HG03469 (cell line): ENCODE data around the gene ETDC.
A peak's percentile ranks its signal among the peaks of the same experiment; 100 is the strongest.
"Not testable (repeated sequence)": the region's sequence is repeated elsewhere in the genome, so short reads cannot be mapped to it uniquely, and the experiment has no call there.

Experiments
- ATAC-seq: cut with Tn5 transposase; IDR thresholded peaks from one replicate; pipeline ENCODE4 v1.9.1; 2021; ENCODE audit warnings: mild to moderate bottlenecking, moderate library complexity, moderate number of reproducible peaks; ENCODE audit not compliant: unreplicated experiment

The ETDC gene

DNA sequence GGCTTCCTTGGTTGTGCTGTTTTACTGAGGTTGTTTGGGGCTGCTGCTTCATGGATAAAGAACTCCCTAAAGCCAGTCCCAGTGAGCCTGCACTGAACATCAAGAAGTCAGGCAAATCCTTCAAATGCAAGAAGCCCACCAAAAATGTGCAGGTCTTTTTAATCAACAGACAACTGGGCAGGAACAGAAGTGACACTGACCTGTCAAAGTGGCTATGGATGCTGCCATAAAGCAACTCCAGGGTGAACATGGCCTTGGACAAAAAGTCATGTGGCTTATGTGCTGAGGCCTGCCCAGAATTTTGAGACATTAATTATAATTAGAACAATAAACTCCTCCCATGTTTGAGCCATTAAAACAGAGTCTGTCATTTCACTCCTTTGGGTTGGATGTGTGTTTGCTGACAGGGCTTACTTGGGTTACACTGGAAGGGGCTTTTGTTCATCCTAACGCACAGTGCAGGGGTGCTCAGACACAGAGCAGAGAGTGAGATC is at the start of gene ETDC:
ETDC (plus strand) TSS at position 51 of the 494 bp plus-strand sequence; CDS start at position 51, 0 bp downstream.
- ATAC-seq = no peak

DNA sequence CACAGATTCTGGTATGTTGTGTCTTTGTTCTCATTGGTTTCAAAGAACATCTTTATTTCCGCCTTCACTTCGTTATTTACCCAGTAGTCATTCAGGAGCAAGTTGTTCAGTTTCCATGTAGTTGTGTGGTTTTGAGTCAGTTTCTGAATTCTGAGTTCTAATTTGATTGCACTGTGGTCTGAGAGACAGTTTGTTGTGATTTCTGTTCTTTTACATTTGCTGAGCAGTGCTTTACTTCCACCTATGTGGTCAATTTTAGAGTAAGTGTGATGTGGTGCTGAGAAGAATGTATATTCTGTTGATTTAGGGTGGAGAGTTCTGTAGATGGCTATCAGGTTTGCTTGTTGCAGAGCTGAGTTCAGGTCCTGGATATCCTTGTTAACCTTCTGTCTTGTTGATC is 48.3 kb upstream of the ETDC start:
- ATAC-seq = not testable (repeated sequence)

DNA sequence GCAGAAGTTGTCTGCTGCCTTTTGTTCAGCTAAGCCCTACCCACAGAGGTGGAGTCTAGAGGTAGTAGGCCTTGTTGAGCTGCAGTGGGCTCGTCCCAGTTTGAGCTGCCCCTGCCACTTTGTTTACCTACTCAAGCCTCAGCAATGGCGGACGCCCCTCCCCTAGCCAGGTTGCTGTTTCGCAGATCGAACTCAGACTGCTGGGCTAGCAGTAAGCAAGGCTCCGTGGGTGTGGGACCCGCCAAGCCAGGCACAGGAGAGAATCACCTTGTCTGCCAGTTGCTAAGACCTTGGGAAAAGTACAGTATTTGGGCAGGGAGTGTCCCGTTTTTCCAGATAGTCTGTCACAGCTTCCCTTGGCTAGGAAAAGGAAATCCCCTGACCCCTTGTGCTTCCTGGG is 45.9 kb upstream of the ETDC start:
- ATAC-seq = not testable (repeated sequence)

DNA sequence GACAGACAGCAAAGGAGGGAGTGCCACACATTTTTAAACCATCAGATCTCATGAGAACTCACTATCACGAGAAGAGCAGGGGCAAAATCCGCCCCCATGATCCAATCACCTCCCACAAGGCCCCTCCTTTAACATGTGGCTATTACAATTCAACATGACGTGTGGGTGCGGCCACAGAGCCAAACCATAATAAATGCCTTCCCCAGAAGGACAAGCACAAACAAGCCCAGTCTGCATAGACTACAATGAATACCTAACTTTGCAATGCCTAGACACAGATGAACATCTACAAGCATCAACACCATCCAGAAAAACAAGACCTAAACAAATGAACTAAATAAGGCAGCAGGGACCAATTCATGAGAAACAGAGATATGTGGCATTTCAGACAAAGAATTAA is 45.1 kb upstream of the ETDC start:
- ATAC-seq = no peak

DNA sequence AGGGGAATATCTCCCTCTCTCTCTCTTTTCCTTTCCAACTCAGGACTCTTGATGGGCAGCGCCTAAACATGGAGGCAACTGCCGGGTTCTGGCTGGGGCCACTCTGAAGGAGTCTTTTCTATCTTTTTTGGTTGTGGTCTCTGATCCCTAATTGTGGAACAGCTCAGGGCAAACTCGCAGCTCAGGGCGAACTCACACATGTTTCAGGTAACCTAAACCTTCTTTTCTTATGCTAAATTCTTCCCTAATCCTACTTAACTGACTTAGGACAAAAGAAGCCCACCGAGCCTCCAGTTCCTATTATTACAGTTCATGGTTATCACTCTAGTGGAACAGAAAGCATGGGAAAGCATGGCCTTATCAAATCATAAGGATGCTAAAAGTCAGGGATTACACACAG is 36.1 kb upstream of the ETDC start:
- ATAC-seq = no peak

DNA sequence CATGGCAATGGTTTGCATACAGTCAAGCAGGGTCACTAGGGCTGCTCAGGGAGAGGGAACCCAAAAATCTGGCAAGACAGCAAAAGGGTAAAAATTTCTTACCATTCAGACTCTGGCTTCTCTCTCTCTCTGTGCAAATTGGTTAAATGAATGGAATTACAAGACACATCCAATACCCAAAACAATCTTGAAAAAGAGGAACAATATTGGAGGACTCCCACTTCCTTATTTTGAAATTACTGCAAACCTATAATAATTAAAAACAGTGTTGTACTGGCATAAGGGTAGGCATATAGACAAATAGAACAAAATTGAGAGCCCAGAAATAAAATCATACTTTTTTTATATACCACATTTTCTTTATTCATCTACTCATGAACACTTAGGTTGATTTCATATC is 33.3 kb upstream of the ETDC start:
- no peak for ATAC-seq

DNA sequence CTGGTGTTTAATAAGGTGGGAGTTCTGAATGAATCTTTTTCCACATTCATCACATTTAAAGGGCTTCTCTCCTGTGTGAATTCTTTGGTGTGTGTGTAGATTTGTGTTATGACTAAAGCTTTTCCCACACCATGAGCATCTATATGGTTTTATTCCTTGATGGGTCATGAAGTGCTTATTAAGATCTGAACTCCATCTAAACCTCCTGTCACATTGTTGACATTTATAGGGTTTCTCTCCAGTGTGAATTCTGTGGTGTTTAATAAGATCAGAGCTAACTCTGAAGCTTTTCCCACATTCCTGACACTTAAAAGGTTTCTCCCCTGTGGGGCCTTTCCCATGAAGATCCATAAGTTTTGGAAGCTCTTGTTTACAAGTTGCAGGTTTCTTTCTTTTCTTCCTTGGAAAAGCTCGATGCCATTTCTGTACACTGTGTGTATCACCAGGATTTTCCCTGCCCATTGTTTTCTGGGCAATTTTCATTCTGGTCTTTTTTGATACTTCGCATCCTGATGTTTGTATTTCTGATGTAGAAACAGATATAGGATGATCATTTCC is 21.9 kb upstream of the ETDC start:
- no peak for ATAC-seq

DNA sequence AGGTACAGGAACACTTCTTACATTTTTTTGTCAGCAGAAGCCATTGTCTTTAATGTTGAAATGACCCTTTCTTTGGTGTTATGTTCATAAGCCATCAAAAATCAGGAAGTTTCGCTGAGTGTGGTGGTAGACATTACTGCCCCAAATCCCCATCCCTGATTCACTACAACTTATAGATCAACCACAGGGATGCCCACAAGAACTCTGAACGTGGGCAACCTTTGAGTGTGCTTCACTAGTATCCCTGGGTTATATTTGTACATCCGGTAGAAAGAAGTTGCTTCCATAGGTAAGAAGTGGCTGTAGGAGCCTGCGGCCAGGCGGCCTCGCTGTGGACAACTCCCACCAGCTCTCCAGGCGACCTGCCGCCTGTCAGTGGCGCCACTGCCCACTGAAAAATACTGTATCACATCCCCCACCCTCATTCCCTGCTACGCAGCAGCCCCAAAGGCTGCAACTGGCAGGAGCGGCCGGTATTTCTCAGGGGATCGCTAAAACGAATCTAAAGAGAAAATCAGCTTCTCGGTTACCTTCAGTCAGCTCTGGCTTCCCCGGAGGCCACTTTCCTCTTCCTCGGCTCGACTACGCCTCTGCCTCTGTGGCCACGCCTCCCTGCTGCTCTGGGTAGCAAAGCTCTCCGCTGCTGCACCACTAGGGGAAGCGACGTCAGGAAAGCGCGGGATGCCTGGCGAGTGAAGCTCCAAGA is 13.9 kb upstream of the ETDC start:
- peak; percentile 93 for ATAC-seq

DNA sequence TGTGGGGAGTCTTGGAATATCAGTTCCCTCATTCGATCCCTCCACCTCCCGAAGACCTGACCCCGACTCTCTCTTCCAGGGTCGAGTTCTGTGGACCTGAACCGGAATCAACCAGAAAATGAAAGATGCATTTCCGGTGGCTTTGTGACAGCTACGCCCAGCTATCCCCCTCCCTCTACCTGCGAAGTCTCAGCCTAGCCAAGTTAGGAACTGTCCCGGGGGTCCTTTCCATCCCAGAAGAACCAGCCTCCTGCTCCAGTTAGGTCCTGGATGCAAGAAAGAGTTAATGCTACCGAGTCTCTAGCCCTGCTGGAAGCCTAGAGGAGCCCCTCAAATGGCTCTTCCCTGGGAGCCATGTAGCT is 13.4 kb upstream of the ETDC start:
- peak; percentile 20 for ATAC-seq

DNA sequence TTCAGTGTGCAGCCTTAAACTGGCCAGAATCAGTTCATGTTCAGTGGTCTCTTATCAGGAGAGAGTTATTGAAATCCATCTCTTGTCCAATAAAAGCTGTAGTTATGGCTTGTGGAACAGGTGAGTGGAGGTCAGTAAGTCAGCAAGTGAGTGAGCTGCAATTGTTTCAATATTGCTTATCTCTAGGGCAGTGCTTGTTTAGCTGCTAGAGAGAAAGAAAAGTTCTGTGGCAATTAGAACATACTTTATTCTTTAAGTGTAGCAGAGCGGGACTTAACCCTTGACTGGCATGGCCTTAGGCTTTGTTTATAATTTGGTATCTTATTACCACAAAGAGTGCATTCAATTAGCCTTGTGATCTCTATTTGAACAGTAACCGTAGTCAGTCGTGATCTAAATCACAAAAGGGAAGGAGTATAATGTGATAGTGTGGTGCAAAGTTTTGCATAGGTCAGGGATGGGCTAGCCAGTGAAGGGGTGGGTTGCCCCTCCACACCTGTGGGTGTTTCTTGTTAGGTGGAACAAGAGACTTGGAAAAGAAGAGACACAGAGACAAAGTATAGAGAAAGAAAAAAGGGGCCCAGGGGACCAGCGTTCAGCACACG is 6.9 kb upstream of the ETDC start:
- no peak for ATAC-seq

DNA sequence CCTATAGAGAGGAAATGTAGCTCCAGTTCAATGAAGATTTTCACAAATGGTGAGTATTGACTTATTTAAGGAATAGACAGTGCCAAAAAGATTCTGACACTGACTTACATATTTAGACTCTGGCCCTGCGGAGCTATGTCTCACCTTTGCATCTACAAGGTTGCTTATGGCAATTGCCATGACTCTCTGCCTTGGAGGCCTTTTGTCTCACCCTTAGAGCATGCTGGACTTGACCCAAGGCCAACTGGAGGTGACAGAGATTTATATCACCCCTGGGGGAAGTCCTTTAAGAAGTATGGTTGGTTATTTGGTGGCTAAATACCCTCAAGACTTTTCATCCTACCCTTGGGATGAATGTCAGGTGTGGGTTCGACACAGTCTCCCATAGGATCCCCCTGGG is 4.5 kb upstream of the ETDC start:
- no peak for ATAC-seq

DNA sequence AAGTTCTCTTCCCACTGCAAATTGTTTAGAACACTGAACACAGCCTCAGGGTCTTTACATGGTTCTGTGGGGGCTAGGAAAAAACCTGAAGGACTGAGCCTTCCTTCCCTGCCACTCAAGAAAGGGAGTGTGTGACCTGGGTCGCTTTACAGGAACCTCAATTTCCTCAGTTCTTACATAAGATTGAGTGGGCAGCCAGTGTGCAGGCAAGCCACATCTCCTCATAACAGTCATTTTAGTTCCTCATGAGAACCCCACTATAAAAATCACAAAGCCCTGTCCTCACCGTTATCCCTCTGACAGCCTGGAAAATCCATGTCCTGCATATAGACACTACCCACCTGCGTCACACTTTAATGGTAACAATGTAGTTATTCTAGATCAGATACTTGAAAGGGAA is 2.1 kb upstream of the ETDC start:
- ATAC-seq = no peak

DNA sequence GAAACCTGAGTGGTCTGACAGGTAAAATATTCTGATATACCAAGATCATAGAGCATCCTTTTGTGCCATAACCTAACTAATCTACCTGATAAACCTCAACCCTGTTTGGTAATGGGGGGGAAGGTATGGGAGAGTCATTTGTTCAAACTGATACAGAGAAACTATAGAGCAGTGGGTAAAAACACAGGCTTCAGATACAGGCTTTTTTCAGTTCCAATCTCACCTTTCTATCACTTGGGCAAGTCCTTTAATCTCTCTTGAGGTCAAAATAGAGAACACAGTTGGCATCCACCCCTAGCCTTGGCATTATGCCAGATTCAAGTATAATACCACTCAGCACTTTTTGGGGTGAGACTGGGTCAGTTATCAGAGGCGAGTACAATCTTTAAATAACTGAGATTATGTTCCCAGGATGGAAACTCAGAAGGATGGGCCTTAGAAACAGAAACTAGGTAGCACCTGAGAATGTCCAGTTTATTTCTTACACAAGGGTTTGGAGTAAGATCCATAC is 880 bp upstream of the ETDC start:
- no peak for ATAC-seq

DNA sequence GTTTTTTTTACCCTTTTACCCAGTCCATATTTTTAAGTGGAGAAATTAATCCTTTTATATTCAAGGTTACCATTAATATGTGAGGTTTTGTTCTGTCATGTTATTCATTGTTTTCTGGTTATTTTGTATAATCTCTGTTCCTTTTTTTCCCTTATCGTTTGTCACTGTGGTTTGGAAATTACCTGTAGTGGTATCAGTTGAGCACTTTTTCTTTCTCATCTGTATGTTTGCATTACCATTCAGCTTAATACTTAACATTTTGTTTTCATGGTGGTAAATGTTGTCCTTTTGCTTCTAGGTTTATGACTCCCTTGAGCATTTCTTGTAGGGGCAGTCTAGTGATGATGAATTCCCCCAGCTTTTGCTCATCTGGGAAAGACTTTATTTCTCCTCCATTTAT is 6.6 kb downstream of the ETDC start:
- no peak for ATAC-seq

DNA sequence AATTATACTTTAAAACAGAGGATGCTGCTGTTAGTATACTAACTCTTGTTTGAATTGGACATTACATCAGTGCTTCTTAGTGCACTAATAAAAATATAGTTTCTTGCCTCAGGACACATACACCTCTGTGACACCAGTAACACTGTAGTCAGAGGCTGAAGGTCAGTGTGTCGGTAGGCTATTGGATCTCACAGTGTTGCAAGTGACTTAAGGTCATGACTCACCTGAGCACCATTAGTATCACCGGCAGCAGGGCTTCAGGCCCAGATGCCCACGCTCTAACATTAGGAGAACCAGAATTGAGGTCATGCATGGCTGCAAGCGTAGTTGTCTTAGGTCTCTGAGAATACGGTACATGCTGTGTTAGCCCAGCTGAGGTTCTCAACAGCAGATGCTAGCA is 15.2 kb downstream of the ETDC start:
- ATAC-seq = no peak

DNA sequence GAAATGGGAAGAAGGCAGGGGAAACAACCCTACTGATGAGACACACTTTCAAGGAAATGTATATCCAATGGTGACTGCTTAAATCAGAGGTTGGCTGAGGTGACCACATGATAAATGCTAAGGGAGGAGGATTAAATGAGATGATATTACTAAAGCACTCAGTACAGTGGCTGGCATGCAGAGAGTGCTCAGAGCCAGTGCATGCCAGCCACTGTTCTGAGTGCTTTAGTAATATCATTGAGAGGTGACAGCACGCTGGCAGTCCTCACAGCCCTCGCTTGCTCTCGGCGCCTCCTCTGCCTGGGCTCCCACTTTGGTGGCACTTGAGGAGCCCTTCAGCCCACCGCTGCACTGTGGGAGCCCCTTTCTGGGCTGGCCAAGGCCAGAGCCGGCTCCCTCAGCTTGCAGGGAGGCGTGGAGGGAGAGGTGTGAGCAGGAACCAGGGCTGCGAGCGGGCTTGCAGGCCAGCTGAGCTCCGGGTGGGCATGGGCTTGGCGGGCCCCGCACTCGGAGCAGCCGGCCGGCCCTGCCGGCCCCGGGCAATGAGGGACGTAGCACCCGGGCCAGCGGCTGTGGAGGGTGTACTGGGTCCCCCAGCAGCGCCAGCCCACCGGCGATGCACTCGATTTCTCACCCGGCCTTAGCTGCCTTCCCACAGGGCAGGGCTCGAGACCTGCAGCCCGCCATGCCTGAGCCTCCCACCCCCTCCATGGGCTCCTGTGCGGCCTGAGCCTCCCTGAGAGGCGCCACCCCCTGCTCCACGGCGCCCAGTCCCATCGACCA is 15.9 kb downstream of the ETDC start:
- ATAC-seq = not testable (repeated sequence)

DNA sequence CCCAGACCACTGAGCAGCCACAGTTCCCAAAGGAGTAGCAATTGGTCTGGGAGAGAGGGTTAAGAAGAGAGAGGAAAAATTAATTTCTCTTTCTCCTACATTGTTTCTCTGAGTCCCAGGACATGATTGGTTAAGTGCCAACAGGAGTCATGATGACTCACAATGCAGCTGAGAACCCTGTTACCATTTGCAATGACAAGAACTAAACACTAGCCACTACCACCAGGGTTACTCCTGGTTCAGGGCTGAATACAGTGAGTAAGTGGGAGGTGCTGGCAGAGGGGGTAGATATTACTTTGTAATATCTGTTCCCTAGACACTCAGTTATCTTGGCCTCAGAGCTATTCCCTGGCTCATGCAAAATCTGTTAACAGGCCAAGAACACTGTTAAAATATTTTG is 18.0 kb downstream of the ETDC start:
- no peak for ATAC-seq

DNA sequence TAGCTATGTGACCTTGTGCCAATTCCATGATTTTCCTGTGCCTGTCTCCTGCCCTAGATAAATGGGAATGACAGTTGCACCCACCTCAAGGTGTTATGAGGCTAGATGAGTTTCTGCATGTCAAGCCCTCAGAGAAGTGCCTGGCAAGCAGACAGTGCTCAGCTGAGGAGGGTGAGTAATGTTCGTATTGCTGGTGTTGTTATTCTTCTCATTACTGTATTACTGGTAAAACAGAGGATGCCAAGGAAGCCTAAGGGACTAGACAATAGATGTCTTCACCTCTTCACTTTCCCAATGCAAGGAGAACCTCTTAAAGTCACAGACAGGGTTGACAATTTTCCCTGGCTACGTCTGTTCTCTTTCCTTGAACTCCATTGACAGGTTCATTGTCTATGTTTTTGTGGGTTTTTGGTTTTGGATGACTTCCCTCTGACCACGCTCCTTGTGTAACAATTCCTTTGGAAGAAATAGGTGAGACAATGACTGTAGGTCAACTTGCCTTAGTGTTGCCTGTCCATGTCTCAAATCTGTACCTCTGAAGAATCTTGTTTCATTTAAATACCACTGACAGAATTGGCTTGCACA is 19.2 kb downstream of the ETDC start:
- ATAC-seq = no peak

DNA sequence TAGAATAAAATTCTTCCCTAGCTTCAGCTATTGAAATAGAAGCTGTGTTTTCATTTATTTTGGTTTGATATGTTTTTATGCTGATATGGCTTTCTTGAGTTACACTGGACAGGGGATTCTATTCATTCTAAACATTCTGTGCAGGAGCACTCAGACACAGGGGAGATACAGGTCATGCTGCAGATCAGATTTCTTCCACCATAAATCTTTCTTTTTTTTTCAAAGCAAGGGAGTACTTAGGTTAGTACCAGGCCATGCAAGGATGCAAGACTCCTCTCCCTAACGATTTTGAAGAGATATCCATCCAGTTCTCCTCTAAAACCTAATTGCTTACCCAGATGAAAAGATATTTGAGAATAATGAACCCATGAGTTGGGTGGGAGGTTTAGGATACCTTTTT is 21.4 kb downstream of the ETDC start:
- no peak for ATAC-seq

DNA sequence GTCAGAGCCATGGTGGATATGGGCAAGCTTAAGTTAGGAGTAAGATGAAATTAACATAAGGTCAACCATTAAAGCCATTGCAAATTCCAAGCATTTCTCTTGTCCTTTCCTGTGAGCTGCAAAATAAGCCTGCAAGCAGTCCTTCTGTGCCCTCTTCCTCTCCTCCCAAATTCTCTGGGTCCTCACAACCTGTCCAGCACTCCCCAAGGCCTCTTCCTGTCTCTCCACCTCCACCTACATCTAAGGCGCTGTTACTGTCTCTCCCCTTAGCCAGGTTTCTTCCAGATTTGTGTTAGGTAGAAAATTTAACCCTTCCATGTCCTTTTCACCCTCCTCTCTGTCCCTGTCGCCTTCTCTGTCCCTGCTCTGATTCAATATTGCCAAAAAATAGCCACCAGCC is 22.2 kb downstream of the ETDC start:
- no peak for ATAC-seq

DNA sequence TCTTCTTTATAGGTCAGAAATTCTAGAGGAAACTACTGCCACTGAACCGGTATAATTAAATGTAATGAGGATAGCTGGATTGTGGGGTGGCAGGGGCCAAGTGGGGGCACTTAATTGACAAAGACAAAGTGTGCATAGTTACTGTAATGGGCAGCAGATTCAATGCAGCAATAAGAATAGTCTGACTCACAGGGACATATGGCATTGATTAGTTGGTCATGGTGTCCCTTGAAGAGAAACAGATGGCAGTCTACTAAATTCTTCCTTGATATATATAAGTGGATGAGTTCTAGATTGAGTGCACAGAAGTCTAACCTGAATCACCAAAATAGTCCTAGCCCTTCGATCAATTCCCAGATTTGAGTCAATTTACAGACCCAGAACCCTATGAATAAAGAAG is 31.6 kb downstream of the ETDC start:
- no peak for ATAC-seq
